Measurements from ENCODE around the gene CTNNA1.

CTNNA1 gene

GRCh38 chr5:138824924-138825863 lies 72.0 kb downstream of the CTNNA1 start:
- no peak overlapping the region for H3K4me3 ChIP-seq (ENCODE audit: low read depth, low read length)
- peak; percentile 44 for TF ChIP-seq CTCF (IDR thresholded peaks at IDR 0.05; ENCODE audit: control insufficient read depth, extremely low read depth, insufficient read depth)
- DNase-seq (ENCODE audit: low read depth): no peak

- no peak for TF ChIP-seq CTCF (IDR thresholded peaks at IDR 0.05; ENCODE audit: control insufficient read depth, extremely low read depth, insufficient read depth)
- no peak overlapping the region for H3K4me3 ChIP-seq (ENCODE audit: low read depth, low read length)
- DNase-seq (ENCODE audit: low read depth): no peak
These were observed 75.3 kb downstream of the CTNNA1 start for GRCh38 chr5:138828556-138828955.

- H3K4me3 ChIP-seq (ENCODE audit: low read depth, low read length): no peak overlapping the region
- DNase-seq (ENCODE audit: low read depth): no peak
- TF ChIP-seq CTCF (IDR thresholded peaks at IDR 0.05; ENCODE audit: control insufficient read depth, extremely low read depth, insufficient read depth): no peak
These were observed 76.1 kb downstream of the CTNNA1 start for GRCh38 chr5:138829341-138829740.

DNA sequence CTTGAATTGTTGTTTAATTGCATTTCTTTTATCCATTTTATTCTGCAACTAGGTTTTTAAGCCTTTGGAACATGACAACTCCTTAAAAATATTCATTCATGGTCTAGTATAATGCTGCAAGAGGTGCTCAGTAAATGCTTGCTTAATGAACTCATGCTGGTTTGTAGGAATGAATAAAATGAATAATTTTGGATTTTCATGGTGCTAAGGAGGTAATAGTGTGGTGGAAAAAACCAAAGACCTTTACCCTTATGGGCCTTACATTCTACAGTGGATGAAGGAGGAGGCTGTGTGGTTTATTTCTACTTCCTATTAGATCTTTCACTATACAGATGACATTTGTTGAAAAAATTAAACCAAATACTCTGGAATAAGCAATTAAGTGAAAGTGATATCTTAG lies 78.5 kb downstream of the CTNNA1 start:
- no peak overlapping the region for H3K4me3 ChIP-seq (ENCODE audit: low read depth, low read length)

DNA sequence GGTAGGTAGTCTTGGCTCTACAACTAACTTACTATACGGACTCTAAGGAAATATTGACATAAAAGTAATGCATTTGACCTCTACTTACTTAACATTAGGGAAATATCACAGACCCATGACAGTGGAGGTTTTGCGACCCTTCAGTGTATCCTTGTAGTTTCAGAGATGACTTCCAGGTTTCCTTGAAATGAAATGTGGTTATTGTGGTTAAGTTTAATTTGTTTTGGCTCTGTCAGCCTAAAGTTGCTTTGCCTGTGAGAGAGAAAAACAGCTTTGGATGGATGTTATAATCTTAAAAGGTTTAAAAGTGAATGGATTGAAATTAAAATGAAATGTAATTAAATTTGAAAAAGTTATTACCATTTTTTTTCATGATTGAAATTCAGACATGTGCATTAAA lies 79.0 kb downstream of the CTNNA1 start:
- no peak for DNase-seq (ENCODE audit: low read depth)

More for the DNA sequence above, 78.5 kb downstream of the CTNNA1 start:
- no peak for TF ChIP-seq CTCF (IDR thresholded peaks at IDR 0.05; ENCODE audit: control insufficient read depth, extremely low read depth, insufficient read depth)
- DNase-seq (ENCODE audit: low read depth): no peak

DNA sequence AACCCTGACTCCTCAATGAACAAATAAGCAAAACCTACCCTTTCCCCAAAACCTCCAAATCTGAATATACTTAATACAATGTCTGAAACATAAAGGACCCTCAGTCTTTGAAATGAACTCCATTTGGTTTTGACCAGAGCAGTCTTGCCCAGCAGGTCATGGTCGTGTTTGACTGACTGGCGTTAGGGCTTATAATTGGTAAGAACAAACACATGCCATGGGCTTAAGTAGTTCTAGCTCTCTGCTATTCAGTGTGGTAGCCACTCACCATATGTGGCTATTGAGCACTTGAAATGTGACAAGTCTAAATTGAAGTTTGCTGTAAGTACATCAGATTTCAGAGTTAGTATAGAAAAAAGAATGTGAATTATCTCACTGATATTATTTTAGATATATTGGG lies 79.9 kb downstream of the CTNNA1 start:
- no peak for TF ChIP-seq CTCF (IDR thresholded peaks at IDR 0.05; ENCODE audit: control insufficient read depth, extremely low read depth, insufficient read depth)

More for the DNA sequence above, 79.0 kb downstream of the CTNNA1 start:
- H3K4me3 ChIP-seq (ENCODE audit: low read depth, low read length): no peak overlapping the region
- no peak for TF ChIP-seq CTCF (IDR thresholded peaks at IDR 0.05; ENCODE audit: control insufficient read depth, extremely low read depth, insufficient read depth)

More for the DNA sequence above, 79.9 kb downstream of the CTNNA1 start:
- no peak for DNase-seq (ENCODE audit: low read depth)
- H3K4me3 ChIP-seq (ENCODE audit: low read depth, low read length): no peak overlapping the region

Data from LNCaP clone FGC (cell line).